Fibroblast of gingiva (primary cell): ENCODE measurements around the gene CACNG8.

Experiments
- DNase-seq: peaks from one replicate; pipeline ENCODE4 v3.0.0-alpha.2; 2011; ENCODE audit warnings: low read depth

Gene CACNG8

DNA sequence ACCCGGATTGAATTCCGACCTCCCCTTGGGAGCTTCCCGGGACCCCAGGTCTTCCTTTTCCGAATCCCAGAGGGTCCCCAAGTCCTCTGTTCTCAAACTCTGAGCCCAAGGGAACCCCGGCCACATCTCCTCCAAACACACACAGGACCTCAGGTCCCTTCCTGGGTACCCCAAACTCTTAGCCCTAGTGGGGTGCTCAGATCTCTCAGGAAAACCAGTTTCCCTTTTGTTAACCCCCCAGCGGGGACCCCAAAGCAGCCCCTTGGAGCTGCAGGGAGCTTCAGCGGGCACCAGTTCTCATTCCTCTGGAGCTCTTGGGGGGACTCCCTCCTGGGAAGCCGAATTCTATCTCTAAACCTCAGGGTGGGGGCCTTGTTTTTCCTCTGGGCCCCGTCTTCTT is 29.5 kb downstream of the CACNG8 start:
- no peak for DNase-seq

- no peak for DNase-seq
Observed at GRCh38 chr19:53992815-53993214, 30.1 kb downstream of the CACNG8 start.

DNA sequence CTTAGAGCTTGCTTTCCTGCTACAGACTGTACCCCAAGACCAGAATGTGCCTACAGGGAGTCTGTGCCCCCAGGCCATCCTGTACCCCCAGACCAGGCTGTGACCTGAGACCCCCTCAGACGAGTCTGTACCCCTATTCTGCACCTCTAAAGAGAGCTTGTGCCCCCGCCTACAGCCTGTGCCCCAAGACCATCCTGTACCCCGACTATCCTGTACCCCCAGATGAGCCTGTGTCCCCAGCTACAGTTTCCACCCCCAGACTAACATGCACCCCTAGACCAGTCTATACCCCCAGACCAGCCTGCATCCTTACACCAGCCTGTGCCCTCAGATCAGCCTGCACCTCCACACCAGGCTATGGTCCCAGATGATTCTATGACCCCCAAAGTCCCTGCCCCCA is 30.7 kb downstream of the CACNG8 start:
- no peak for DNase-seq

DNA sequence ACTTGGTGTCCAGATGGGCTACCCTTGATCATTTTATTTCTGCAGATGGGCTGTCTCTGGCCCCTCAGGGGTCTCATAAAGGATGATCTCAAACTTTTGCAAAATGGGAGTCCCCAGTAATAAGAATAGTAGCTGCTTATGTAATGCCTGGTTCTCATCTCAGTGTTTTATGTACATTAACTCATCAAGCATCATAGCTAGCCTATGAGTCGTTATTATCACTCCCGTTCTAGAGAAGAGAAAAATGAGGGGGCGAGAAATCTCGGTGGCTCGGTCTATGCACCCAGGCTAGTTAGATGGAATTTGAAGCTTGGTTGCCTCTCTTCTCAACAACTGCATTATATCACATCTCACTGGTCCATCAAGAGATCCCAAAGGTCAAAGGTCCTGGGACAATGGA is 32.1 kb downstream of the CACNG8 start:
- no peak for DNase-seq

DNA sequence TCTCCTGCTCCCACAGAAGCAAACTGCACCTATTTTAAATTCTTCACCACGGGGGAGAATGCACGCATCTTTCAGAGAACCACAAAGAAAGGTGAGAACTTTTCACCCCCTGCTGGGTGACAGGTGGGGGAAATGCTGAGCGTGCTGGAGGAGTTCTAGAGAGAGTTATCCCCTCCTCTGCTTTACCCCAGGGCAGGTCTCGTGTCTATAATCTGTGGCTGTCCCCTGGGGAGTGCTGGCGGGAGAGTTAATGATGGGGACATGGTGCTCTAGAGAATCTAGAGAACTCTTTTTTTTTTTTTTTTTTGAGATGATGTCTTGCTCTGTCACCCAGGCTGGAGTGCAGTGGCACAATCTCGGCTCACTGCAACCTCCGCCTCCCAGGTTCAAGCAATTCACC is 35.5 kb downstream of the CACNG8 start:
- no peak for DNase-seq

GRCh38 chr19:53999694-54000093 is 37.0 kb downstream of the CACNG8 start:
- no peak for DNase-seq

DNA sequence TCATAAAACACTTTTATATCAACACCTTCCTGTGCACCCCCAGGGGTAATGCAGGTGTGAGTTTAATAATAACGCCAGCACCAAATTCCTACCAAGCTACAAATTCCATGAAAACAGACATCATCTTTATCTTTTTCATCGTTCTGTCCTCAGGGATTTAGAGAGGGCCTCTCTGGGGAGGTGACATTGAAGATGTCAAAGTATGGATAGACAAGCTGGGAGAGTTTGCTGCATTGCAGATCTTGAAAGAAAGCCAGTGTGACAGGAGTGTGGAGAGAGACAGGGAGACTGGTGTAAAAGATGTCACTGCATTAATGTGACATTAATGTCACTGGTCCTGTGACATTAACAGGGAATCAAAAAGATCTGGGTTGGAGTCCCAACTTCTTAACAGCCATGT is 38.8 kb downstream of the CACNG8 start:
- no peak for DNase-seq

DNA sequence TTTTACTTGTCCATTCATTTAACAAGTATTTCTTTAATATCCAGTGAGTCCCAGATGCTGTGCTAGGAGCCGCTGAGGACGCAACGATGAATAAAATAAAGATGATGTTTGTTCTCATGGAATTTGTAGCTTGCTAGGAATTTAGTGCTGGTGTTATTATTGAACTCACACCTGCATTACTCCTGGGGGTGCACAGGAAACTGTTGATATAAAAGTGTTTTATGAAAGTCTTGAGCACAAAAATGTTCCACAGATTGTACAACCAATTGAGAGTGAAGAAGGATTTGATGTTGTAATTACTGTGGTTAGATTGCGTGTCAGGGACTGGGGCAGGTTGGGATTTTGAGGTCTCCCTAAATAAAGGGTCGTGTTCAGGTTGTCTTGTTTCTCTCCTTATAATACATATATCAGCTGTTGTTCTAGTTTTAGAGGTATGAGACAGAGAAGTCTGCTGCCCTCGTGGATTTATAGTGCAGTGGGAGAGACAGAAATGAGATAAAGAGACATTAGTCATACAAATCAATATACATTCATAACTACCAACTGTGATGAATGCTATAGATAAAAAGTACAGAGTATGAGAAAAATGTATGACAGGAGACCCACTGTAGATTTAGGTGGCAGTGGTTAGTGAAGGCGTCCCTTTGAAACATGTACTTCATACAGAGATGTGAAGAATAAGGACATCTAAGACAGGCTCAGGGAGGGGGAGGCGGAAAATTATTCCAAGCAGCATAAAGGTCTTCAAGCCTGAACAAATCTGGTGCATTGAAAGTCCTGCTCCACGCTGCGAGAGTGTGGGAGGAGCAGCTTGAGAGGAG is 40.0 kb downstream of the CACNG8 start:
- no peak for DNase-seq

DNA sequence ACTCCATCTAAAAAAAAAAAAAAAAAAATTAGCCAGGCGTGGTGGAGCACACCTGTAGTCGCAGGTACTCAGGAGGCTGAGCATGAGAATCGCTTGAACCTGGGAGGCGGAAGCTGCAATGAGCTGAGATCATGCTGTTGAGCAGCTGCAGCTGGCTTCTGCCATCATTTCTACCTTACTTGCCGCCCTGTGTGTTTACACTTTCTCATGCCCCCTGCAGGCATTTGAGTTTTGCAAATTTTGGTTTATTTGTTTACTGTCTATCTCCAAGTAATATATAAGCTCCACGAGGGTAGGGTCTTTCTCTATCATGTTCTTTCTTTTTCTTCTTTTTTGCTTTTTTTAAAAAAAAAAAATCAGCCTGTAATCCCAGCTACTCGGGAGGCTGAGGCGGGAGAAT is 46.7 kb downstream of the CACNG8 start:
- DNase-seq: no peak

GRCh38 chr19:54010474-54010873 is 47.7 kb downstream of the CACNG8 start:
- DNase-seq: no peak

DNA sequence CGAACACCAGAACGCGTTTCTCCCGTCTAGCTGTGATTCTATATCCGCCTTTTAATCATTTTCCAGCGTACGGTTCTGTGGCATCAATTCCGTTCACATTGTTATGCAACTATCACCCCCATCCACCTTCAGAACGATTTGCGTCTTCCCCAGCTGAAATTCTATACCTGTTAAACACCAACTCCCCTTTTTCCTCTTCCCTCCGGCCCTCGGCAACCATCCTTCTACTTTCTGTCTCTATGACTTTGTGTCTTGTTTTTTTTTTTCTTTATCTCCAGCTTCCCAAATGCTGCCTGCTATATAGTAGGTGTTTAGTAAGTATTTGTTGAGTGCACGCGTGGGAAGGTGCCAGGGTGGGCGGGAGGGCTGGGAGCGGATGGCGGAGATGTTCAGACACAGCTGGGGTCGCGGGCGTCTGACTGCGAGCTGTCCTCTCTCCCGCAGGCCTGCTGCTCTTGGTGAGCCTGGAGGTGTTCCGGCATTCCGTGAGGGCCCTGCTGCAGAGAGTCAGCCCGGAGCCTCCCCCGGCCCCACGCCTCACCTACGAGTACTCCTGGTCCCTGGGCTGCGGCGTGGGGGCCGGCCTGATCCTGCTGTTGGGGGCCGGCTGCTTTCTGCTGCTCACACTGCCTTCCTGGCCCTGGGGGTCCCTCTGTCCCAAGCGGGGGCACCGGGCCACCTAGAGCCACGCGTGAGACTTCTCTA is 48.9 kb downstream of the CACNG8 start:
- no peak for DNase-seq

DNA sequence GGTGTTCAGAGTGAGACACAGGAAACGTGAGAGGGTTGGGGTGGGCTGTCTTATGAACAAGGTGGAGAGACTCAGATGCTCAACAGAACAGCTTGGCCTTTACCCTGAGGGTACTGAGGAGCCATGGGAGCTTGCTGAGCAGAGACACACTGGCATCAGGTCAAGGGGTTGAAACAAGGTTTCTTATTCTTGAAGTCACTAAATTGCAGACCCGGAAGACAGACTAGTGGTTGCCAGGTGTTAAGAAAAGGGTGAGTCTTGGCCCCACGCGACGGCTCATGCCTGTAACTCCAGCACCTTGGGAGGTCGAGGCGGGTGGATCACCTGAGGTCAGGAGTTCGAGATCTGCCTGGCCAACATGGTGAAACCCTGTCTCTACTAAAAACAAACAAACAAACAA is 51.1 kb downstream of the CACNG8 start:
- no peak for DNase-seq

DNA sequence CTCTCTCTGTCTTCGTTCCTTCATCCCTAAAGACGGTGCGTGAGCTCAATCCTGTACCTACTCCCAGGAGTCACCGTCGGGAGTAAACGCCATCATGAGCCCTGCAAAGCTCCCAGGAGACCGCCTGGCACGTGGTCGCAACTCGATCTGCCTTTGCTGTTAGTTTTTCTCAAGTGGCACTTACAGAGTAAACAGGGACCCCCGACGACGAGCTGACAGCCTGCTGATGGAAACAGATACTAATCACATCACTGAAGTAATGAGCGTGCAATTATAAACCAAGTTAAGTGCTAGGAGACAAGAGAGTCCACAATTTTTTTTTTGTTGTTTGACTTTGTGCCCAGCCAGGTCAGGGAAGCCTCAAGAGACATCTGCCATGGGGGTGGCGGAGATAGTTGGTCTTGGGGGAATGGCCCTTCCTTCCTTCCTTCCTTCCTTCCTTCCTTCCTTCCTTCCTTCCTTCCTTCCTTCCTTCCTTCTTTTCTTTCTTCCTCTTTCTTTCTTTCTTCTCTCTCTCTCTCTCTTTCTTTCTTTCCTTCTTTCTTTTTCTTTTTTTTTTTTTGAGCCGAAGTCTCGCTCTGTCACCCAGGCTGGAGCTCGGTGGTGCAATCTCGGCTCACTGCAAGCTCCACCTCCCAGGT is 52.3 kb downstream of the CACNG8 start:
- DNase-seq: no peak

- no peak for DNase-seq
Observed at GRCh38 chr19:54017261-54017660, 54.5 kb downstream of the CACNG8 start.

DNA sequence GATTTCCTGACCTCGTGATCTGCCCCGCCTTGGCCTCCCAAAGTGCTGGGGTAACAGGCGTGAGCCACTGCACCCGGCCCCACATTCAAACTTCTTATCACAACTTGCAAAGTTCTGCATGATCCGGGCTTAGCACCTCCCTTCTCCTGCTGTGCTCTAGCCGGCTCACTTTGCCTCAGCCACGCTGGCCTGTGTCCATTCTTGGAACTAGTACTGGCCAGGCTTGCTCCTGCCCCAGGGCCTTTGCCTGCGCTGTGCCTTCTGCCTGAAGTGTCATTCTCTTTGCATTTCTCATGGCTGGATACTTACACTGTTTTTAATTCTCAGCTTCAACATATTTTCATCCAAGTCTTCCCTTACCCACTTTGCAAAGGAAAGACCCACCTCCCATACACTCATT is 58.6 kb downstream of the CACNG8 start:
- no peak for DNase-seq

- DNase-seq: no peak
Observed at GRCh38 chr19:54021932-54022331, 59.2 kb downstream of the CACNG8 start.

- DNase-seq: no peak
Observed at GRCh38 chr19:54023191-54023590, 60.5 kb downstream of the CACNG8 start.

DNA sequence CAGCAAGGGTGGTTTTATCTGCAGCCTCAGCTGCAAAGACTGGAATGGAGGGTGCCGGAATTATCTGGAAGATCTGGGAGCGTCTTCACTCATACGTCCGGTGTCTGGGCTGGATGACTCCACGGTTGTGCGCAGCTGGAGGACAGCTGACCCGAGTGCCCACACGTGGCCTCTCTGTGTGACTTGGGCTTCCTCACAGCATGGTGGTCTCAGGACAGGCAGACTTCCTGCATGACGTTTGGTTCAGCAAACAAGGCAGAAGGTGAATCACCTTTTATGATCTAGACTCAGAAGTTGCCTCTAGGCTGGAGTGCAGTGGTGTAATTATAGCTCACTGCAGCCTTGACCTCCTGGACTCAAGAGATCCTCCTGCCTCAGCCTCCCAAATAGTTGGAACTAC is 61.9 kb downstream of the CACNG8 start:
- DNase-seq: no peak

DNA sequence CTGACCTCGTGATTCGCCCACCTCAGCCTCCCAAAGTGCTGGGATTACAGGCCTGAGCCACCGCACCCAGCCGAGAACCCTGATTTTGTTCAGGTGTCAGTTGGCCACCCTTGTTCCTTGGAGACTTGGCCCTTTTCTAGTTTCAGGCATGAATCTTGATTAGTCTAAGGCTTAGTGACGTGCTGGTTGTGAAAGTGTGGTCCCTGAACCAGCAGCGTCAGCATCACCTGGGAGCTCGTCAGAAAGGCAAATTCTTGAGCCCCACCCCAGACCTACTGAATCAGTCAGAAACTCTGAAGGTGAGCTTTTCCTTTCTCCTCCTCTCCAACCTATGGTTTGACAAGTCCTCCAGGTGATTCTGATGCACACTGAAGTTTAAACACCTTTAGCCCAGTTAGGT is 63.9 kb downstream of the CACNG8 start:
- DNase-seq: no peak

DNA sequence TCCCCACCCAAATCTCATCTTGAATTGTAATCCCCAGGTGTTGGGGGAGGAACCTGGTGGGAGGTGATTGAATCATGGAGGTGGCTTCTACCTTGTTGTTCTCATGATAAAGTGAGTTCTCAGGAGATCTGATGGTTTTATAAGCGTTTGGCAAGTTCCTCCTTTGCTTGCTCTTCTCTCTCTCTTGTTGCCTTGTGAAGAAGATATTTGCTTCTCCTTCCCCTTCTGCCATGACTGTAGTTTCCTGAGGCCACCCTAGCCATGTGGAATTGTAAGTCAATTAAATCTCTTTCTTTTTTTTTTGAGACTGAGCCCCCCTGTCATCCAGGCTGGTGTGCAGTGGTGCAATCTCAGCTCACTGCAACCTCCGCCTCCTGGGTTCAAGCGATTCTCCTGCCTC is 66.6 kb downstream of the CACNG8 start:
- no peak for DNase-seq

GRCh38 chr19:54029930-54030490 is 67.3 kb downstream of the CACNG8 start:
- peak; percentile 41 for DNase-seq

GRCh38 chr19:54030895-54031586 is 68.3 kb downstream of the CACNG8 start:
- DNase-seq: no peak
